GM12878 (cell line): ENCODE measurements around the gene RASA1. TPM values are rescaled to one million over a fixed set of nuclear protein-coding genes. Genes with fewer than 3 reads are reported as not detected.

Source experiments
- ELK1 ChIP-seq: IDR thresholded peaks from 2 replicates; pipeline ENCODE4 v1.6.1; 2012; ENCODE audit warnings: low read depth, low read length, improper control_type of control experiment
- EZH2 ChIP-seq: IDR thresholded peaks from 2 replicates; pipeline ENCODE4 v1.6.1; 2012; ENCODE audit warnings: low read depth, mild to moderate bottlenecking, control low read depth, inconsistent platforms, low read length, borderline replicate concordance; ENCODE audit not compliant: control insufficient read depth
- GABPA ChIP-seq: IDR thresholded peaks from 2 replicates; pipeline ENCODE4 v1.6.1; 2014; ENCODE audit warnings: antibody characterized with exemption, low read depth, mild to moderate bottlenecking, inconsistent platforms
- IRF4 ChIP-seq: IDR thresholded peaks from 2 replicates; pipeline ENCODE4 v1.6.1; 2011; ENCODE audit warnings: low read depth, low read length
- MEF2B ChIP-seq: fragments of 450-650 bp; IDR thresholded peaks from 2 replicates; pipeline ENCODE4 v1.6.1; 2018; ENCODE audit warnings: mild to moderate bottlenecking, moderate library complexity; ENCODE audit not compliant: partially characterized antibody, poor library complexity, severe bottlenecking
- MYC ChIP-seq: IDR thresholded peaks from 2 replicates; pipeline ENCODE4 v1.6.1; 2011; ENCODE audit warnings: mild to moderate bottlenecking, low read length, moderate library complexity, inconsistent platforms; ENCODE audit not compliant: insufficient read depth, insufficient replicate concordance, insufficient read length, severe bottlenecking
- NR2F1 ChIP-seq: fragments of 450-650 bp; conservative IDR thresholded peaks from 2 replicates; pipeline ENCODE4 v1.6.1; 2017; ENCODE audit warnings: mild to moderate bottlenecking
- NRF1 ChIP-seq: conservative IDR thresholded peaks from 2 replicates; pipeline ENCODE4 v1.6.1; 2011; ENCODE audit warnings: mild to moderate bottlenecking, low read depth, low read length, improper control_type of control experiment
- PKNOX1 ChIP-seq: fragments of 450-650 bp; IDR thresholded peaks from 2 replicates; pipeline ENCODE4 v1.6.1; 2016; ENCODE audit warnings: mild to moderate bottlenecking
- RB1 ChIP-seq: fragments of 450-650 bp; formaldehyde crosslinking; IDR thresholded peaks from 2 replicates; pipeline ENCODE4 v1.6.1; 2017; ENCODE audit warnings: mild to moderate bottlenecking, borderline replicate concordance
- SIN3A ChIP-seq: IDR thresholded peaks from 2 replicates; pipeline ENCODE4 v1.6.1; 2012; ENCODE audit warnings: low read depth, low read length, improper control_type of control experiment
- SIX5 ChIP-seq: IDR thresholded peaks from 2 replicates; pipeline ENCODE4 v1.6.1; 2011; ENCODE audit warnings: mild to moderate bottlenecking, low read depth, low read length, moderate library complexity; ENCODE audit not compliant: severe bottlenecking
- SPI1 ChIP-seq: IDR thresholded peaks from 2 replicates; pipeline ENCODE4 v1.6.1; 2011; ENCODE audit warnings: low read depth, mild to moderate bottlenecking, low read length, moderate library complexity, borderline replicate concordance; ENCODE audit not compliant: insufficient read depth
- SRF ChIP-seq, 2 experiments: IDR thresholded peaks; 2 replicates each; pipeline ENCODE4 v1.6.1; 2011; ENCODE audit warnings: low read depth in 2 of 2, low read length in 2 of 2, mild to moderate bottlenecking in 1 of 2, moderate library complexity in 1 of 2
- SUZ12 ChIP-seq: fragments of 200-600 bp; sonication (generic); IDR thresholded peaks from one replicate; pipeline ENCODE4 v1.6.1; 2018; ENCODE audit warnings: antibody characterized with exemption, mild to moderate bottlenecking; ENCODE audit not compliant: unreplicated experiment
- TCF12 ChIP-seq: IDR thresholded peaks from 2 replicates; pipeline ENCODE4 v1.6.1; 2011; ENCODE audit warnings: low read depth, mild to moderate bottlenecking, low read length
- TCF3 ChIP-seq: IDR thresholded peaks from 2 replicates; pipeline ENCODE4 v1.6.1; 2012; ENCODE audit warnings: low read depth, mild to moderate bottlenecking, low read length, borderline replicate concordance; ENCODE audit not compliant: insufficient read depth
- USF1 ChIP-seq: IDR thresholded peaks from 2 replicates; pipeline ENCODE4 v1.6.1; 2011; ENCODE audit warnings: borderline replicate concordance, low read depth, mild to moderate bottlenecking, moderate library complexity, mixed read lengths, low read length; ENCODE audit not compliant: insufficient read depth; ENCODE audit errors: extremely low read length
- WRNIP1 ChIP-seq: IDR thresholded peaks from 2 replicates; pipeline ENCODE4 v1.6.1; 2011; ENCODE audit warnings: low read depth, low read length, improper control_type of control experiment, borderline replicate concordance
- ZNF274 ChIP-seq: IDR thresholded peaks from one replicate; pipeline ENCODE4 v1.8.0; 2011; ENCODE audit not compliant: insufficient read length, insufficient read depth
- ZNF384 ChIP-seq: IDR thresholded peaks from 2 replicates; pipeline ENCODE4 v1.6.1; 2012; ENCODE audit warnings: low read depth, mild to moderate bottlenecking, low read length, improper control_type of control experiment, borderline replicate concordance
- ZNF687 ChIP-seq: fragments of 450-650 bp; IDR thresholded peaks from 2 replicates; pipeline ENCODE4 v1.6.1; 2017; ENCODE audit warnings: mild to moderate bottlenecking, moderate library complexity
- polyA plus RNA-seq, 11 experiments: library from polyadenylated mRNA; depleted of rRNA in 4 of 11; unstranded in 6 of 11; stranded (reverse) in 5 of 11; fragments of >200 nt; fragmentation: Nextera tagmentation in 4 of 11; fragmentation: Illumina TruSeq in 1 of 11; extraction: Ambion mirVana in 4 of 11; extraction: Trizol in 1 of 11; gene quantifications; 1 replicate in 1 of 11; 2 replicates in 10 of 11; pipeline versions ENCODE4 v1.2.1 to v1.2.3, GENCODE V29; 2011 to 2016; ENCODE audit warnings: inconsistent platforms in 2 of 11, missing spikeins in 2 of 11, low read depth in 1 of 11
- total RNA-seq, 4 experiments: library from RNA; depleted of rRNA in 3 of 4; stranded (reverse); fragments of >200 nt in 3 of 4; fragmentation: Illumina TruSeq in 1 of 4; extraction: Trizol in 1 of 4; gene quantifications; 2 replicates each; pipeline versions ENCODE4 v1.2.1 to v1.2.3, GENCODE V29; 2013 to 2021

RASA1 gene
- total and polyA plus RNA-seq, 10 of the 15 experiments (the other 5 are each of a cell fraction or from before 2014, with no cell fraction given) = 7.8 to 72.3 (median 21.8) TPM

GRCh38 chr5:87340716-87341115 is 73.0 kb downstream of the RASA1 start (continued):
- no peak for TF ChIP-seq SRF (IDR thresholded peaks at IDR 0.05; ENCODE audit: low read depth in 2 of 2, low read length in 2 of 2)
- no peak for TF ChIP-seq MYC
- TF ChIP-seq TCF3 = no peak
- TF ChIP-seq ZNF274 = no peak
- no peak for TF ChIP-seq EZH2
- TF ChIP-seq NRF1 = no peak
- no peak for TF ChIP-seq SUZ12
- no peak for TF ChIP-seq ZNF687
- peak; percentile 15; the same call in 1 of the 2 replicates for TF ChIP-seq PKNOX1
- TF ChIP-seq MEF2B = peak; percentile 37
- TF ChIP-seq NR2F1 = no peak
- peak; percentile 67 for TF ChIP-seq GABPA
- peak; percentile 85 for TF ChIP-seq IRF4
- no peak for TF ChIP-seq USF1
- no peak for TF ChIP-seq WRNIP1
- TF ChIP-seq ZNF384 = peak; percentile 85
- no peak for TF ChIP-seq SIN3A
- no peak for TF ChIP-seq SPI1
- peak; percentile 65; the same call in 1 of the 2 replicates for TF ChIP-seq TCF12
- no peak for TF ChIP-seq ELK1
- TF ChIP-seq SIX5 = no peak
- TF ChIP-seq RB1 = no peak
